ENCODE measurements around the gene GSK3A. TPM values are rescaled to one million over a fixed set of nuclear protein-coding genes. Genes with fewer than 3 reads are reported as not detected.

The GSK3A gene
- total RNA-seq, 1 donor from 2014 or later, result 39.8 TPM

DNA sequence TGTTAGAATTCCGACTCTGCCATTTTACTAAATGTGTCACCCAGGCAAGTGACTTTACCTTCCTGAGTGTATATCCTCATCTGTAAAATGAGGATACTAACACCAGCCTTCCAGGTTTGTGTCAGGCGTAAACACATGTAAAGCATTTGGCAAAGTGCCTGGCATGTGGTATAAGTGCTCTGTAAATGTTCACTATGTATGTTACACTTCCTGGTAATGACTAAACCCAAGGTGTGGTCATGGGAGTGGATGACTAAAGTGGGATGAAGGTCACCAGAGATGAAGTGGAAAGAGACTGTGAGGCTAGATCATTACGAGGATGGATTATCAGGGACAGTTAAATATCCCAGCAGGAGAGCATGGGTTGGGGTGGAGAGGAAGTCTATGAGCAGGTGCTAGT lies 50.5 kb downstream of the GSK3A start:
- TF ChIP-seq, protein P1, sequence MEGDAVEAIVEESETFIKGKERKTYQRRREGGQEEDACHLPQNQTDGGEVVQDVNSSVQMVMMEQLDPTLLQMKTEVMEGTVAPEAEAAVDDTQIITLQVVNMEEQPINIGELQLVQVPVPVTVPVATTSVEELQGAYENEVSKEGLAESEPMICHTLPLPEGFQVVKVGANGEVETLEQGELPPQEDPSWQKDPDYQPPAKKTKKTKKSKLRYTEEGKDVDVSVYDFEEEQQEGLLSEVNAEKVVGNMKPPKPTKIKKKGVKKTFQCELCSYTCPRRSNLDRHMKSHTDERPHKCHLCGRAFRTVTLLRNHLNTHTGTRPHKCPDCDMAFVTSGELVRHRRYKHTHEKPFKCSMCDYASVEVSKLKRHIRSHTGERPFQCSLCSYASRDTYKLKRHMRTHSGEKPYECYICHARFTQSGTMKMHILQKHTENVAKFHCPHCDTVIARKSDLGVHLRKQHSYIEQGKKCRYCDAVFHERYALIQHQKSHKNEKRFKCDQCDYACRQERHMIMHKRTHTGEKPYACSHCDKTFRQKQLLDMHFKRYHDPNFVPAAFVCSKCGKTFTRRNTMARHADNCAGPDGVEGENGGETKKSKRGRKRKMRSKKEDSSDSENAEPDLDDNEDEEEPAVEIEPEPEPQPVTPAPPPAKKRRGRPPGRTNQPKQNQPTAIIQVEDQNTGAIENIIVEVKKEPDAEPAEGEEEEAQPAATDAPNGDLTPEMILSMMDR (IDR thresholded peaks at IDR 0.05), result no peak
- peak overlapping the region; percentile 3 for H3K27ac ChIP-seq
- intact Hi-C loops (cut with DNase I), result no loop called here
- H3K4me3 ChIP-seq, result no peak overlapping the region
- peak; percentile 74 to 83 for ATAC-seq
- no peaks in the 10 kb centered on the region for H3K27me3 ChIP-seq (ENCODE audit: low read depth)
- peaks cover 3% of the 10 kb centered on the region for H3K36me3 ChIP-seq
- H3K9me3 ChIP-seq, result no peaks in the 10 kb centered on the region
- DNase-seq, result no peak
- H3K4me1 ChIP-seq, result peaks cover 12% of the 10 kb centered on the region

DNA sequence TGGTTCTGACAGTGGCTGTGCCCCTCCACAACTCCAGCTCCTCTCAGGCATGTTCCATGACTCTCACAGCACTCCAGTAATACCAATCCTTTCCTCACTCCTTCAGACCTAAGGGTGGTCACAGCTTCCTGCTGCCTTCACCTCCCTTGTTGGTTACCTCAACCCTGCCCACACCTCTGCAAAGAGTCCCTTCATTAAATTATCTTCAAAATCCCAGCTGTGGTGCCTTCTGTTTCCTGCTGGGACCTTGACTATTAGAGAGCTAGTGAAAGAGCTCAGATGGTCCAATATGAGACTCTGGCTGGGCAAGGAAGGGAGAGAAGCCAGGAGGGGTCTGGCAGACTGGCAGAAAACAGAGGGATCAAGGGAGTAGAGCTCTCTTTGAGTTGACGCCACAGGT lies 51.1 kb downstream of the GSK3A start:
- intact Hi-C loops (cut with DNase I), result no loop called here
- TF ChIP-seq, protein P1 (IDR thresholded peaks at IDR 0.05), result no peak
- peak in 1 of 2 donors; percentile 19 for ATAC-seq
- no peak for DNase-seq
- H3K4me3 ChIP-seq, result no peak overlapping the region
- H3K9me3 ChIP-seq, result no peaks in the 10 kb centered on the region
- no peaks in the 10 kb centered on the region for H3K36me3 ChIP-seq
- peaks cover 12% of the 10 kb centered on the region for H3K4me1 ChIP-seq
- H3K27ac ChIP-seq, result peak overlapping the region; percentile 3
- H3K27me3 ChIP-seq (ENCODE audit: low read depth), result no peaks in the 10 kb centered on the region

DNA sequence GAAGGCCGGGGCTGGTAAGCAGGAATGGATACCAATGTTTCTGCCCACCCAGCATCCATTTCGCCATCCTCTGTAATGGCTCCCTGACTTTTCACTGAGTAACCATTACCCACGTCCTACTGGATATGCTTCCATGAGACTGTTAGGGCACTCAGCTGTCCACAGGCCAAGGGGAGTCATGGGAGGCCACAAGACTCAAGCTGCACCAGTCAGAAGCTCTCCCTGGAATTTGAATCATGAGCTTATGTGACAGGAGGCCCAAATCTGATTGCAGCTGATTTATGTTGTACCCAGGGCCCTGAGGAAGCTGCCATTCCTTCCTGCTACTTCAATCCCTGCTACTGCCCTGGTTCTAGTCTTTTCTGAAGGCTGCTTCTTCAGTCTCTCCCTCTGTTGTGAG lies 53.3 kb downstream of the GSK3A start:
- no peak overlapping the region for H3K4me3 ChIP-seq
- DNase-seq (no peak), ATAC-seq (no peak)
- intact Hi-C loops (cut with DNase I), result no loop called here
- H3K36me3 ChIP-seq, result no peaks in the 10 kb centered on the region
- no peaks in the 10 kb centered on the region for H3K27me3 ChIP-seq (ENCODE audit: low read depth)
- peaks cover 30% of the 10 kb centered on the region for H3K4me1 ChIP-seq
- no peak overlapping the region for H3K27ac ChIP-seq
- no peaks in the 10 kb centered on the region for H3K9me3 ChIP-seq
- TF ChIP-seq, protein P1 (IDR thresholded peaks at IDR 0.05), result no peak

DNA sequence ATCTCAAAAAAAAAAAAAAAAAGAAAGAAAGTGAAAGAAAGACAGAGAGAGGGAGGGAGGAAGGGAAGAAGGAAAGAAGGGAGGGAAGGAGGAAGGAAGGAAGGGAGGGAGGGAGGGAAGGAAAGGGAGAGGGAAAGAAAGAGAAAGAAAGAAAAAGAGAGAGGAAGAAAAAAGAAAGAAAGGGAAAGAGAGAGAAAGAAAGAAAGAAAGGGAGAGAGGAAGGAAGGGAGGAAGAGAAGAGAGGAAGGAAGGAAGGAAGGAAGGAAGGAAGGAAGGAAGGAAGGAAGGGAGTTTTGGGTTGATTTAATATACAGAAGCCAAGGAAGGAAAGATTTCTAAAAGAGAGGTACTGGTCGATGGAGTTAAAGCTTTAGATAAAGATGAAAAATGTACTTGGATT lies 53.7 kb downstream of the GSK3A start:
- ATAC-seq (no peak), DNase-seq (no peak)
- intact Hi-C loops (cut with DNase I), result no loop called here
- Histone ChIP-seq H3K27ac (no peak overlapping the region), H3K27me3 (ENCODE audit: low read depth) (no peaks in the 10 kb centered on the region), H3K4me3 (no peak overlapping the region), H3K4me1 (peaks cover 30% of the 10 kb centered on the region), H3K9me3 (no peaks in the 10 kb centered on the region), H3K36me3 (no peaks in the 10 kb centered on the region)
- TF ChIP-seq, protein P1 (IDR thresholded peaks at IDR 0.05), result no peak

DNA sequence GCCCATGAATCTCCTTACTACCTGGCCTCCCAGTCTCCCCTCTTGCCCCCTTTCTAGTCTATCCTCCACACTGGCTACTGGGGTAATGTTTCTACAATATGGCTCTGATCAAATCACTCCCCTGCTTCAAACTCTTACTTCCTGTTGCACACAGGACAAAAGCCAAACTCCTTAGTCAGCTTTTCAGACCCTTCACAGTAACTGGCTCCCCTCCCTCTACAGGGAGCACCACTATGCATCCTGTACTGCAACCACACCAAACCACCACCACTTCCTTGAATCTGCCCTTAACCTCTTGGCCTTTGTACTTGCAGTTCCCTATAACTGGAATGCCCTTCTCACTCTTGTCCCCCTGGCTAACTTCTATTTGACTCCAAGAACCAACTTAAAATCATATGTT lies 57.1 kb downstream of the GSK3A start:
- no peak overlapping the region for H3K4me3 ChIP-seq
- intact Hi-C loops (cut with DNase I), result no loop called here
- TF ChIP-seq, protein P1 (IDR thresholded peaks at IDR 0.05), result no peak
- H3K27me3 ChIP-seq (ENCODE audit: low read depth), result peaks cover 12% of the 10 kb centered on the region
- ATAC-seq, result peak; percentile 46 to 74
- DNase-seq, result no peak
- H3K4me1 ChIP-seq, result peaks cover 18% of the 10 kb centered on the region
- no peaks in the 10 kb centered on the region for H3K36me3 ChIP-seq
- no peaks in the 10 kb centered on the region for H3K9me3 ChIP-seq
- no peak overlapping the region for H3K27ac ChIP-seq

DNA sequence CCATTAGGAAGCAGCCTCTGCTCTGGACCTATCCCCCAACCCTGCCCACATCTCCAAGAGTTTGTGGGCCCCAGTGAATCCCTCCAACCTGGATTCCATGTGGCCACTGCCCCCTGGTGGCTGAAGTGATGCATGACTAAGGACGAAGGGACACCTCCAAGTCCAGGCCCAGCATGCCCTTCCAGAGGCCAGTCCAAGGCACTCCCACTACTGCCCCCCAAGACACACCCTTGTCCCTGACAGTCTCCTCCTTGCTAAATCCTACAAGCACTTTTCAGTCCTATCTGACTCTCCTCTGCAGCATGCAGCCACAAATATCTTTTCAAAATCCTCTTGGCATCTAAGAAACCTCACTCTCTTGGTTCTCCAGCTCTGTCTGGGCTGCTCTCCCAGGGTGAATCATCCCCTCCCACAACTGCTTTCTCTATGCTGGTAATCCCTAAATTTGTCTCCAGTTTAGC lies 58.0 kb downstream of the GSK3A start:
- ATAC-seq (peak; percentile 85 to 88), DNase-seq (peak; percentile 81)
- intact Hi-C loops (cut with DNase I), result no loop called here

More for the DNA sequence above, 58.0 kb downstream of the GSK3A start:
- no peaks in the 10 kb centered on the region for H3K36me3 ChIP-seq
- H3K9me3 ChIP-seq, result no peaks in the 10 kb centered on the region
- H3K27ac ChIP-seq, result no peak overlapping the region
- TF ChIP-seq, protein P1 (IDR thresholded peaks at IDR 0.05), result peak; percentile 89
- peaks cover 18% of the 10 kb centered on the region for H3K4me1 ChIP-seq
- H3K27me3 ChIP-seq (ENCODE audit: low read depth), result peaks cover 21% of the 10 kb centered on the region
- no peak overlapping the region for H3K4me3 ChIP-seq

Measured in lower lobe of right lung (tissue), 2 donors.